Effector memory CD4-positive, alpha-beta T cell (primary cell): Measurements from ENCODE around the gene EFNA2.
"Not testable (repeated sequence)": the region's sequence is repeated elsewhere in the genome, so short reads cannot be mapped to it uniquely, and the experiment has no call there.

ENCODE experiments used
- DNase-seq, 3 donors: peaks; one replicate each; pipeline ENCODE4 v3.0.0-alpha.2; 2020
- H3K27ac ChIP-seq: 2 replicates; pipeline ENCODE4 v1.7.0; 2013; ENCODE audit warnings: mild to moderate bottlenecking, low read length, moderate library complexity; ENCODE audit not compliant: insufficient read depth, poor library complexity, severe bottlenecking
- H3K27me3 ChIP-seq: replicated peaks from 2 replicates; pipeline ENCODE4 v1.7.0; 2013; ENCODE audit warnings: mild to moderate bottlenecking, low read length; ENCODE audit not compliant: insufficient read depth, control insufficient read depth, poor library complexity, severe bottlenecking
- H3K36me3 ChIP-seq: 2 replicates; pipeline ENCODE4 v1.7.0; 2013; ENCODE audit warnings: mild to moderate bottlenecking, low read length, moderate library complexity; ENCODE audit not compliant: control insufficient read depth, insufficient read depth
- H3K4me1 ChIP-seq: 2 replicates; pipeline ENCODE4 v1.7.0; 2013; ENCODE audit warnings: low read length, mild to moderate bottlenecking; ENCODE audit not compliant: control insufficient read depth, insufficient read depth, poor library complexity, severe bottlenecking
- H3K4me3 ChIP-seq: 2 replicates; pipeline ENCODE4 v1.7.0; 2013; ENCODE audit warnings: low read length, low read depth, mild to moderate bottlenecking; ENCODE audit not compliant: insufficient read depth, poor library complexity, severe bottlenecking
- H3K9me3 ChIP-seq: 2 replicates; pipeline ENCODE4 v1.7.0; 2013; ENCODE audit warnings: mild to moderate bottlenecking, low read length, moderate library complexity; ENCODE audit not compliant: control insufficient read depth

The EFNA2 gene

GRCh38 chr19:1241417-1242095, 44.1 kb upstream of the EFNA2 start, which contains the start of gene ATP5F1D:
Gene ATP5F1D, plus strand, starts transcription at chr19:1241751. Its CDS starts 100 bp downstream, at chr19:1241851.
- Histone ChIP-seq H3K27me3 (peaks cover 6% of the 10 kb centered on the region), H3K27ac (peak within 1 kb of the TSS; percentile 68), H3K4me1 (peaks cover 43% of the 10 kb centered on the region), H3K4me3 (peak within 1 kb of the TSS; percentile 44), H3K36me3 (no peaks in the 10 kb centered on the region), H3K9me3 (no peaks in the 10 kb centered on the region)
- DNase-seq = peak; percentile 76 to 81 (median 76)

DNA sequence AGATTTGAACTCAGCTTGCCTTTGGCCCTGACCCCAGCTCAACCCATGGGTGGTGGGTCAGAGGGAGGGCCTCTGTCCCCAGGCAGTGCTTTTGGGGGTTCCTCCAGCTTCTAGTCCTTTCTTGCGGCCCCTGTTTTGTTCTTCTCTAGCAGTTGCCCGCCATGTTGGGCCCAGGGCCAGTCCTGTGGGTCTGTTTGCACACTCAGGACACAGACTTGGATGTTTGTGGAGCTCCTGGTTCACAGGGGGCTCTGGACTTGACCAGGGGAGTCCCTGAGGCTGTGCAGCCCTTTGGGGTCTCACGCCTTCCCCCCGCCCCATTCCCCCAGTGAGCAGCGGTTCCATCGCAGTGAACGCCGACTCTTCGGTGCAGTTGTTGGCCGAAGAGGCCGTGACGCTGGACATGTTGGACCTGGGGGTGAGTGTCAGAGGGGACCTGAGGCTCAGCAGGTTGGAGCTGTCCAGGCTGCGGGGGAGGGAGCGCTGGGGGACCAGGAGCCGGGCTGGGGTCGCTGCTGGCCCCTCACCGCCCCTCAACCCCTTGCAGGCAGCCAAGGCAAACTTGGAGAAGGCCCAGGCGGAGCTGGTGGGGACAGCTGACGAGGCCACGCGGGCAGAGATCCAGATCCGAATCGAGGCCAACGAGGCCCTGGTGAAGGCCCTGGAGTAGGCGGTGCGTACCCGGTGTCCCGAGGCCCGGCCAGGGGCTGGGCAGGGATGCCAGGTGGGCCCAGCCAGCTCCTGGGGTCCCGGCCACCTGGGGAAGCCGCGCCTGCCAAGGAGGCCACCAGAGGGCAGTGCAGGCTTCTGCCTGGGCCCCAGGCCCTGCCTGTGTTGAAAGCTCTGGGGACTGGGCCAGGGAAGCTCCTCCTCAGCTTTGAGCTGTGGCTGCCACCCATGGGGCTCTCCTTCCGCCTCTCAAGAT, 41.6 kb upstream of the EFNA2 start:
- Histone ChIP-seq H3K27ac (peak overlapping the region; percentile 11), H3K36me3 (no peaks in the 10 kb centered on the region), H3K27me3 (no peaks in the 10 kb centered on the region), H3K4me1 (peaks cover 45% of the 10 kb centered on the region), H3K9me3 (no peaks in the 10 kb centered on the region), H3K4me3 (no peak overlapping the region)
- DNase-seq = peak; percentile 73 to 78 (median 75)

- Histone ChIP-seq H3K4me3 (no peak overlapping the region), H3K27ac (peak overlapping the region; percentile 11), H3K36me3 (no peaks in the 10 kb centered on the region), H3K4me1 (peaks cover 43% of the 10 kb centered on the region), H3K9me3 (no peaks in the 10 kb centered on the region), H3K27me3 (no peaks in the 10 kb centered on the region)
- no peak for DNase-seq
These were observed 40.8 kb upstream of the EFNA2 start for GRCh38 chr19:1244693-1245451.

DNA sequence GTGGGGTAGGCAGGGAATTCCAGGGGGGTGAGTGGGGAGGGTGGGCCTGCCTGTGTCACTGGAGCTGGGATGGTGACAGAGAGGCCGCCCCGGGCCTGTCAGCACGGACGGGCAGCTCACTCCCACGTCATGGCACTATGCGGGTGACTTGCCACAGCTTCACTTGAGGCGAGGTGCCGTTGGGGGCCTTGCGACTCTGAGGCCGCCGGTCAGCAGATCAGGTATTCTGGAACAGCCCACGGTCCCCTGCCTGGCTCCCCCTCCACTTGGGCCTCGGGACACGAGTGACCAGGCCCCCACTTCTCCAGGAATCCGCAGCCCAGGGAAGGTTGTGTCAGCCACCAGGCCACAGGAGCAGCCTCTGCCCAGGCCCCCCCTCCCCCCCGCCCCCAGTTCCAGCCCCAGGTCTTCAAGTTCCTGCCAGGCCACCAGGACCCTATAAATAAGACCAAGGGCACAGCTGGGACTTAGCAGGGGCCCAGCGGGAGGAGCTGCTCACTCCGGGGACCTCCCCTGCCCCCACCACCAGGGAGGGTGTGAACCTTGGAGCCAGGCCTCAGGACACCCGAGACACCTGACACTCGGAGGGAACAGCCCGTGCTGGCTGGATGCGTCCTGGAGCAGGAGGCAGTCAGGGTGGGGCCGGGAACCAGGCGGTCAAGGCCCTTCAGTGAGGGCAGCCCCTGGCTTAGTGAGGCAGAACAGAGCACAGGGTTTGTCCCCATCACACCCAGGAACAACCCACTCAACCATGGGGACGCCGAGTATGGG, 40.0 kb upstream of the EFNA2 start:
- DNase-seq = no peak
- Histone ChIP-seq H3K4me1 (peaks cover 37% of the 10 kb centered on the region), H3K27me3 (no peaks in the 10 kb centered on the region), H3K4me3 (no peak overlapping the region), H3K9me3 (no peaks in the 10 kb centered on the region), H3K36me3 (no peaks in the 10 kb centered on the region), H3K27ac (no peak overlapping the region)

DNA sequence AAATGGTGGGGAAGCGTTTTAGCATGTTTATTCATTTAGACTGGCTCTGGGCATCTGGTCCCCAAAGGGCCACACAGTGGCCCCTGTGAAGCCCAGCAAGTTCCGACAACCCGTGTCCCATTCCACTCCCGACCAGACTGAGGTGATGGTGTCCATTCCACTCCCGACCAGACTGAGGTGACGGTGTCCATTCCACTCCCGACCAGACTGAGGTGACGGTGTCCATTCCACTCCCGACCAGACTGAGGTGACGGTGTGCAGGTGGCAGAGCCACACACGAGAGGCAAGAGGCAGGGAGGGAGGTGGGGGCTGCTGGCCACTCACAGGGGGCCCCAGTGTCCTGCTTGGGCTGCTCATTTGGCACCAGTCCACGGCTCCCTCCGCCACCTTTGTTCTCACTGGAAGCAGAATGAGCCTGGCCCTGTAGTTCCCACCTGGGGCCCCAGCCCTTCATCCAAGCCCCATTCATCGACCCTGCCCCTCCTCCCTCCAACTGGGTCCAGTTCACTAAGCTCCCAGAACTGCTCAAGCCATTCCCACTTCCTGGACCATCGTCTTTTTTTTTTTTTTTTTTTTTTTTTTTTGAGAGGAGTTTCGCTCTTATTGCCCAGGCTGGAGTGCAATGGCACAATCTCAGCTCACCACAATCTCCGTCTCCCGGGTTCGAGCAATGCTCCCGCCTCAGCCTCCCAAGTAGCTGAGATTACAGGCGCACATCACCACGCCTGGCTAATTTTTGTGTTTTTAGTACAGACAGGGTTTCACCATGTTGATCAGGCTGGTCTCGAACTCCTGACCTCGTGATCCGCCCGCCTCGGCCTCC, 39.2 kb upstream of the EFNA2 start:
- H3K27ac ChIP-seq = not testable (repeated sequence)

GRCh38 chr19:1247748-1248138, 37.9 kb upstream of the EFNA2 start:
- peaks cover 37% of the 10 kb centered on the region for H3K4me1 ChIP-seq
- H3K27me3 ChIP-seq = no peaks in the 10 kb centered on the region
- no peaks in the 10 kb centered on the region for H3K9me3 ChIP-seq
- H3K4me3 ChIP-seq = peak overlapping the region; percentile 62
- no peak for DNase-seq
- no peaks in the 10 kb centered on the region for H3K36me3 ChIP-seq
- H3K27ac ChIP-seq = peak overlapping the region; percentile 90

More for the DNA sequence above, 39.2 kb upstream of the EFNA2 start:
- H3K4me3 ChIP-seq, DNase-seq, H3K9me3 ChIP-seq, H3K36me3 ChIP-seq, H3K27me3 ChIP-seq: not testable (repeated sequence)
- peaks cover 29% of the 10 kb centered on the region for H3K4me1 ChIP-seq

- peak; percentile 69 to 74 (median 73) for DNase-seq
- peak within 1 kb of the TSS; percentile 62 for H3K4me3 ChIP-seq
- H3K9me3 ChIP-seq = no peaks in the 10 kb centered on the region
- H3K27me3 ChIP-seq = no peaks in the 10 kb centered on the region
- H3K27ac ChIP-seq = peak within 1 kb of the TSS; percentile 90
- peaks cover 41% of the 10 kb centered on the region for H3K4me1 ChIP-seq
- no peaks in the 10 kb centered on the region for H3K36me3 ChIP-seq
These were observed 37.4 kb upstream of the EFNA2 start, which contains the start of gene MIDN for GRCh38 chr19:1248139-1248785. Gene MIDN, plus strand, starts transcription at chr19:1248583. Its CDS starts 1,714 bp downstream, at chr19:1250297.

GRCh38 chr19:1248786-1249297, 36.8 kb upstream of the EFNA2 start:
- DNase-seq = peak; percentile 77 to 84 (median 78)
- no peaks in the 10 kb centered on the region for H3K9me3 ChIP-seq
- H3K4me1 ChIP-seq = peaks cover 47% of the 10 kb centered on the region
- no peaks in the 10 kb centered on the region for H3K27me3 ChIP-seq
- H3K36me3 ChIP-seq = peaks cover 6% of the 10 kb centered on the region
- peak overlapping the region; percentile 90 for H3K27ac ChIP-seq
- H3K4me3 ChIP-seq = peak overlapping the region; percentile 62
